HG03457 (cell line): ENCODE results near the gene RNF148.

Experiments
- ATAC-seq: cut with Tn5 transposase; IDR thresholded peaks from one replicate; pipeline ENCODE4 v1.9.1; 2021; ENCODE audit warnings: moderate number of reproducible peaks; ENCODE audit not compliant: unreplicated experiment

Gene RNF148

DNA sequence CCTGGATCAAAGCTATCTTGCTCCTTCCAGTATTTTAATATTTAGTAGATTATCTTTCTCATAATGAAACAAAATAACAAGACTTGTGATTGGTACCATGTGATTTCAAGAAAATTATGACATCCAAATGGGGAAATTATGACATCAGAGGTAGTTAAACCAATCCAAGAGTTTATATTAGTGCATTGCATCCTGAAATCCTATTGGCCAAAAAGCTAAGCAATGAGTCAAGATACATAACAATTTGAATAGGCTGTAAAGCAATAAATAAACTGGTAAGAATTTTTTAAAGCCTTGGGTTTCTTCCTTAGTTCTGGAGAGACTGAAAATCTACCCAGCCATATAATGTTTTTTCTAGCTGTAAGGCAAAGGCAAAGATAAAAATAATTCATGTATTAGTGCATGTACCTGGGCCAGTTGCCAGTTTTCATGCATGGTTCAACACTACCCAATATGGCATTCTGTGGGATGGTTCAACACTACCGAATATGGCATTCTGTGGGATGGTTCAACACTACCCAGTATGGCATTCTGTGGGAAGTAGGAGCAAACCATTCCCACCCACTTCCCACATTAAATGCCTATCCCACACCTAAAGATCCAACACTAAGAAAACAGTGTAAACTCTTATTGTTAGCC is at the start of gene RNF148:
RNF148 (minus strand) TSS at position 51 of the 639 bp plus-strand sequence. CDS start 172 bp downstream, outside the sequence.
- ATAC-seq, result no peak

DNA sequence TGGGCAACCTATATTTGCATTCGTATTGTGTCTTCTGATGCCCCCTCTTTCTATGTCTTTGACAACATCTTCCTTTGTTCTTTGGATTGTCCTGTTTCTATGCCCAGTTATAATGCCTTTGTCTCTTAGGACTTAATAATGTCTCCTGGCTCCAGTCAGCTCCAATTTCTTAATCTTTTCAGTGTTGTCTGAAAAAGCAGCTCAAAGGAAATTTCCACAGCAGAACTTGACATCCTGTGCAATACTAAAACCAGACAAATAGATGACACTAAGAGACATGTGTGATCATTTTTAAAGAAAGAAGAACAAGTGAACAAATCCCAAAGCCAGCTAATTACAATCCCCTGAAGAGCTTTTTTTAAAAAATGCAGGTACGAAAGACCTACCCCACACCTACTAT is 47.7 kb upstream of the RNF148 start:
- ATAC-seq, result no peak

GRCh38 chr7:122748195-122748594 is 45.5 kb upstream of the RNF148 start:
- no peak for ATAC-seq

DNA sequence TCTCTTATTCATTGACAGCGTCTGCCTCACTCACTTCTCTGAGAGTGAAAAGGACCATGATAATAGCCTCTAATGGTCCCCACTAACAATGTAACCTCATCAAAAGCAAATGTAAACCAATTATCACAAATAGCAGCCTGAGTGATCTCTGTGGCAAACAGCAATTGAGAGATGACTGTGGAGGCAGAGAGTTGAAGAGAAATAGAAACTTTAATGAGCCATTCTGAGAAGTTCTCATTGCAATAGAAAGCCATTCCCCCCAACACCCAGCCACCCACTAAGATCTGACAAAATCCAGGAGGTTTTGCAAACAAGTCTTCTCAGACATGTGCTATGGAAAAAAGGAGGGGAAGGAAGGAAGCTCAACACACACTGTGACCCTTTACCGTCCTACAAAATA is 44.2 kb upstream of the RNF148 start:
- ATAC-seq, result no peak

GRCh38 chr7:122743211-122743610 is 40.5 kb upstream of the RNF148 start:
- ATAC-seq, result no peak

DNA sequence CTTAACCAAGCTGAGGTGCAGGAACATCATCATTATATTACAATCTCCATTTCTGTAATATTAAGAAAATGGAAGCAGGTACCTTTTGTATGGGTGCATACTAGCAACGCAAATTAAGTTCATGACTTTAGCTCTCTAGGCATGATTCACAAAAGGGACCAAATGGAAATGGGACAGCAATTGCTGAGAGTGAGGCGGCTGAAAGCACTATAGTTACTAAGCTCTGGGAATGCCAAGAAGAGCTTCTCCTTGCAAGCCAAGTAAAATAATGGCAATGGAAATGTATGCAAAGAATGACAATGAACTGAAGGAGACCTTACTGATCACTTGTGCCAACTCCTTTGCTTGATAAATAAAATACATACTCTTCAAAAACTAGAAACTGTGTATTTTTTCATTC is 36.2 kb upstream of the RNF148 start:
- no peak for ATAC-seq

GRCh38 chr7:122736183-122736582 is 33.5 kb upstream of the RNF148 start:
- ATAC-seq, result no peak

GRCh38 chr7:122727759-122728158 is 25.0 kb upstream of the RNF148 start:
- no peak for ATAC-seq

DNA sequence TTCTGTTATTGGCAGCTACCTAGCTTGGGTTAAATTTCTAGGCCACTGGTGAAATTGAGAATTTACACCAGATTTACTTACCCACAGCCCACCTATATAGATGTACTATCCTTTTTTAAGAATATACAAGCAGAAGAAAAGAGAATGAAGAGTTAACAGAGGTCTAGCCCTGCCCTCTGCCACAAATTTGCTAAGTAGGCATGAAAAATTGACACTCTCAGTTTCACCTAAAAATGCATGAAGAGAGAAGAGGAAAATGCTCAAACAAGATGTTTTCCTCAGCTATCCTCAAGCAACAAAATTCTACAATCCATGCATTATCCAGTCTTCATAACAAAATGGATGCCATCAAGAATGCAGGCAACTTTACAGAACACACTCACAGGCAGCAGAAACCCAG is 24.6 kb upstream of the RNF148 start:
- no peak for ATAC-seq

- no peak for ATAC-seq
Observed at GRCh38 chr7:122726881-122727280, 24.2 kb upstream of the RNF148 start.

DNA sequence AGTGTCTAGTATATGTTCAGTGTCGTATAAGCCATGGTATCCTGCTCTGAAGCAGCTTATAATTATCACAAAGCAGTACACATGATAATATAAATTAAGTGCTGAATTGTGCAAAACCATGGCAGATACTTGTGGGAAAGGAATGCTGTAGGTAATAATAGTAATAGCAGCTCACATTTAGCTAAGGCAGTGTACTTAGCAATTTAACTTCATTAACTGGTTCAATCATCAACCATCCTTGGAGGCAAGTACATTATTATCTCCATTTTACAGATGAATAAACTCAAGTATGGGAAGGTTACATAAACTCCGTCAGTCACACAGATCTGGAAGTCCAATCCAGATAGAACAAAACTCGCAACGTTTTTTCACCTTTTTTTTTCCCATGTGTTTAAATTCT is 21.6 kb upstream of the RNF148 start:
- no peak for ATAC-seq

DNA sequence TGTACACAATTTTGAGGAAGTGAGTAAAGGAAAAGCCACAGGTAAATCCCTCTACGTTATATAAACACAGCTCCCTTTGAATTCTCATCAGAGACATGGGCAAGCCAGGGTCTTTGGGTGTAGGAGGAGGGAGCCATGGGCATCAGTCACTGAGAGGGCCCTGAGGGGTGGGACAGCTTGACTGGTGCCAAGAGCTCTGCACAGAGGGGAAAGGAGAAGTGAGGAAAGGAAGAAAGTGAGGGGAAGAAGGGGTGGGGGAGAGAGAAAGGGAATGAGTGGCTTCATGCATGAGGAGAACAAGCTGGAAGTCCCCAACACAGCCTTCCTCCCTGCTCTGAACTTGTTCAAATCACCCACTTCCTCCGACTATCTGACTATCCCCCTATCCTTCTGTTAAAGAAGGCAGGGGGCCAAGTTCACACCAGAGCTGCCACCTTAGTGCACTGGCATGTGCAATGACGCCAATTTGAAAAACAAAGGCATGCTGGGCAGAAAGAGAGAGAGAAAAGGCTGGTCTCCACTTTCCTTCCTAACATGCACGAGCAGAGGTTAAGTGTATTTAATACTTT is 16.4 kb upstream of the RNF148 start:
- no peak for ATAC-seq

- ATAC-seq, result no peak
Observed at GRCh38 chr7:122717356-122718089, 14.8 kb upstream of the RNF148 start.

DNA sequence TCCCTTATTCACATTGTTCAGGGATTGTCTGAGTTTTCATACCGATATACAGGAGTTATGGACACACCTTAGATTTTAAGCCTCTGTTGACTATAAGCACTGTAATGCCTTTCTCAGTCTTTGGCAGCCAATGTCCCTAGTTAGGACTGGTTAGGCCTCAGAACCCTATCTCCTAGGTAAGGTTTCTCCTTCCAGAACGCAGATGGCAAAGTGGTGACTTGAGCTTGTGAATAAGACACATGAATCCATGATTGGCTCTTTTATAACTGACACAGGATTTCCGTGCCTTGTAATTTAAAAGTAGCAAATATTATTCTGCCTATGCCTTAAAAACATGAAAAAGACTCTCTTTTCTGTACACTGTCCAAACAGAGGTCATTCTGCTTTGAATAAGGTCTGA is 12.5 kb upstream of the RNF148 start:
- ATAC-seq, result no peak

GRCh38 chr7:122710916-122711315 is 8.2 kb upstream of the RNF148 start:
- ATAC-seq, result no peak

DNA sequence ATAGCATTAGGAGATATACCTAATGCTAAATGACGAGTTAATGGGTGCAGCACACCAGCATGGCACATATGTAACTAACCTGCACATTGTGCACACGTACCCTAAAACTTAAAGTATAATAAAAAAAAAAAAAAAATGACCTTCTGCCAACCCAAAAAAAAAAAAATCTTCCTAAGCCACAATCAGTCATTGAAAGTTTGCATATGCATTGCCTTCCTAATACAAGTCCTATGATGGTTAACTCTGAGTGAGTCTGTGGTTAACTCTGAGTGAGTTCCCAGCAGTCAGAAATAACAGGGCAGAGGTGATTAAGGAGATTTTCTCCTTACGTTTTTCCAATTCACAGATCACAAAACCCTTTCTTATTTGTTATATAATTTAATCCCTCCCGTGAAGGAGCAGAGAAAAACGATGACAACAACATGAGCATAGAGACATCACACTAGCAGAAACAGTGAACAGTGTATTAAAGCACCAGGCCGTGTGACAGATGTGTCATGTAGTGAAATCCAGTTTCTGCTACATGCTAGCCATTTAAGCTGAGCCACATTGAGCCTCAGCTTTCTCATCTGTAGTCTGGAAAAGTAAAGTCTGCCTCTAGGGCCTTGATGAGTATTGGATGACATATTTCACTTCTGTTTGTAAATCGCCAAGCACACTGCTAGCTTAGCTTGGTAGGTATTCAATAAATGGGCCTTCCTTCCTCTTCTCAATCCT is 7.4 kb upstream of the RNF148 start:
- ATAC-seq, result no peak

- ATAC-seq, result no peak
Observed at GRCh38 chr7:122706836-122707235, 4.1 kb upstream of the RNF148 start.

DNA sequence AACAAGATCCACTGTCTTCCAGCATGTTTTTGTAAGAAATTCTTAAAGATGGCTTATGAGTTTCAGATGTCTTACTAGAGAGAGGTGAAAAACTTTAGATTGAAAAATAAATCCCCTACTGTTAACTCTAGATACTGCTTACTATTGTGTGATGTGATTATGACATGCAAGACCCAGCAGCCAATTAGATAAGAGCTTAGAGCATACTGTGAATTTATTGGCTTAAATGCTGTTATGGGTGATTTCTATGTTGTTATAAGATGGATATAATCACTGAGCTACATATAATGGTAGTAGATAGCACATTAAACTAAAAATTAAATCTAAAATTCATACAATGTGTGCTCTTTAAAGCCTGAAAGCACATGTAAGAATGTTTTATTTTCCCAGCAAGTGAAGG is 3.7 kb downstream of the RNF148 start, which contains the start of gene RNF133:
RNF133 (minus strand) TSS at position 101 of the 400 bp plus-strand sequence. CDS start 199 bp downstream, outside the sequence.
- no peak for ATAC-seq

GRCh38 chr7:122695816-122696215 is 6.9 kb downstream of the RNF148 start:
- no peak for ATAC-seq

DNA sequence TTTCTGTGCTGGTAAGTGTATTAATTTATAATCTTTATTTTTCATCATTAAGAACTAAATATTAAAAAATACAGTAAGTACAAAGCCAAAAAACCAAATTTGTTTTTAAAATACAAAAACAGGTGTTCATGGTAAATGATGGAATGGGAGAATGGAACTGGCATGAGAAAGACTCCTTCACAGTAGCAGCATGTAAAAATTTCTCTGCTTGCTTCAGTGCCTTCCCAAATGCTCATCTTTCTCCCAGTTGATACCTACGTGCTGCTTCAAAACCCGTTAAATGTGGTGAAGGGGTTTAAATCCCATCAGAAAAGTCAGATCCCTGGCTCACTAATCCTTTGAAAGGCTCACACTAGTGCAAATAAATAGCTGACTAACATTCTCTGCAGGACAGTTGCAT is 8.0 kb downstream of the RNF148 start:
- ATAC-seq, result no peak

DNA sequence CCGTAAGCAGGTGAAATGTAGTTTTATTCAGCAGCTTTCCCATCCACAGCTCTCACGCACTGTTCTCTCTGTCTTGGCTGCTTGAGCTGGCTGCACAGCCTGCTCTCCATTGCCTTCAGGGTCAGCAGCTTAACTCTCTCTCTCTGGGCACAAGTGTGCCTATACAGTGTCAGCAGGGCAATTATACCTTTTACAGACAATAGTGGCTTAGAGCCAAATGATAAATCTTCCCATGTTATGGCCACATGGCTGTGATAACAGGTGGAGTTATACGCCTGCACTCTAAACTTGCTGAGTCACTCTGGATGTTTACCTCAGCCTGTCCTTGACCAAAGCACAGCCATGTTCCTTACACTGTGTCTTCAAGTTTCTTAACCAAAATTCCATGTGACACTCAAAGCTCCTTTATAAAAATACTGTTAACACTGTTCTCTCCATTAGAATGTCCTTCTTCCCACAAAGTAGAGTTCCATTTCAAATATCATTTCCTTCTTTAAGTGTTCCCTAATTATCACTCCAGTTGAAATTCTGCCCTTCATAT is 9.9 kb downstream of the RNF148 start:
- ATAC-seq, result no peak
